Embryonic facial prominence (tissue), 1 donor: ENCODE measurements around the gene CACNA1C.

Experiments used
- DNase-seq: peaks from one replicate; pipeline ENCODE4 v3.0.0-alpha.2; 2016; ENCODE audit errors: extremely low spot score

CACNA1C gene

GRCh38 chr12:2364631-2365051 lies 311.9 kb downstream of the CACNA1C start:
- no peak for DNase-seq

- no peak for DNase-seq
Observed at GRCh38 chr12:2366711-2367110, 313.9 kb downstream of the CACNA1C start.

- DNase-seq = no peak
Observed at GRCh38 chr12:2372178-2372577, 319.4 kb downstream of the CACNA1C start.

- DNase-seq = no peak
Observed at GRCh38 chr12:2372735-2373134, 319.9 kb downstream of the CACNA1C start.

GRCh38 chr12:2373307-2373706 lies 320.5 kb downstream of the CACNA1C start:
- no peak for DNase-seq

GRCh38 chr12:2374092-2374906 lies 321.5 kb downstream of the CACNA1C start:
- no peak for DNase-seq

GRCh38 chr12:2375871-2376270 lies 323.1 kb downstream of the CACNA1C start:
- no peak for DNase-seq

GRCh38 chr12:2376908-2377657 lies 324.3 kb downstream of the CACNA1C start:
- DNase-seq = no peak

GRCh38 chr12:2378835-2379330 lies 326.1 kb downstream of the CACNA1C start:
- no peak for DNase-seq

GRCh38 chr12:2380946-2381345 lies 328.2 kb downstream of the CACNA1C start:
- DNase-seq = no peak

- DNase-seq = no peak
Observed at GRCh38 chr12:2382370-2383155, 329.8 kb downstream of the CACNA1C start.

GRCh38 chr12:2383325-2384028 lies 330.7 kb downstream of the CACNA1C start:
- no peak for DNase-seq

- no peak for DNase-seq
Observed at GRCh38 chr12:2384029-2384386, 331.2 kb downstream of the CACNA1C start.

- DNase-seq = peak; percentile 77
Observed at GRCh38 chr12:2384533-2385351, 332.0 kb downstream of the CACNA1C start.

- DNase-seq = no peak
Observed at GRCh38 chr12:2385529-2385928, 332.7 kb downstream of the CACNA1C start.

- DNase-seq = no peak
Observed at GRCh38 chr12:2386566-2386965, 333.8 kb downstream of the CACNA1C start.

- no peak for DNase-seq
Observed at GRCh38 chr12:2387103-2387834, 334.5 kb downstream of the CACNA1C start.

GRCh38 chr12:2389079-2389790 lies 336.4 kb downstream of the CACNA1C start:
- DNase-seq = no peak

- no peak for DNase-seq
Observed at GRCh38 chr12:2390133-2390532, 337.3 kb downstream of the CACNA1C start.
